Measurements from ENCODE around the gene PLA2G6. TPM values are rescaled to one million over a fixed set of nuclear protein-coding genes. Genes with fewer than 3 reads are reported as not detected.

Gene PLA2G6
- total RNA-seq, 1 donor from 2014 or later: 35.8 TPM

DNA sequence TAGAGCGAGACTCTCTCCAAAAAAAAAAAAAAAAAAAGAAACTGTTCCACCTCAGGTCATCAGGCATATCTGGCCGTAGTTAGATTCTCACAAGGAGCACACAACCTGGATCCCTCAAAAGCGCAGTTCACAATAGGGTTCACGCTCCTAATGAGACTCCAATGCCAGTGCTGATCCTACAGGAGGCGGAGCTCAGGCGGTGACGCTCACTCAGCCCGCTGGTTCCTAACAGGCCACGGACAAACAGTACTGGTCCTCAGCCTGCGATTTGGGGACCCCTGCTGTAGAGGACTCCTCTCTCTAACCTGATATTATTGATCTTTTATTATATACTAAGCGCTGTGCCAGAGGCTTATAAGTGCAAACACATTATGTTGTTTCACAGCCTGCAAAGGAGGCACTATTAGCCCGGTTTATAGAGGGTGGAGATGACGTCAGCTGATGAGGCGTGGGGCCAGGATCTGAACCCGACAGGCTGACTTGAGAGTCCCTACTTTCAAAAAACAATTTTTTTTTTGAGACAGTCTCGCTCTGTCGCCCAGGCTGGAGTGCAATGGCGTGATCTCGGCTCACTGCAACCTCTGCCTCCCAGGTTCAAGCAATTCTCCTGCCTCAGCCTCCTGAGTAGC is 15.3 kb upstream of the PLA2G6 start:
- DNase-seq (ENCODE audit: extremely low spot score in 2 of 2): no peak
- Histone ChIP-seq H3K27ac (peak overlapping the region; percentile 56), H3K4me1 (peaks cover 4% of the 10 kb centered on the region), H3K27me3 (no peaks in the 10 kb centered on the region), H3K4me3 (no peak overlapping the region), H3K36me3 (no peaks in the 10 kb centered on the region), H3K9me3 (no peaks in the 10 kb centered on the region)
- intact Hi-C loops (cut with DNase I): loop anchor here (10.0 kb wide), 1 partner anchor 242 kb away; the partner anchor contains the start of genes C22orf23 and POLR2F
- TF ChIP-seq, protein P1, sequence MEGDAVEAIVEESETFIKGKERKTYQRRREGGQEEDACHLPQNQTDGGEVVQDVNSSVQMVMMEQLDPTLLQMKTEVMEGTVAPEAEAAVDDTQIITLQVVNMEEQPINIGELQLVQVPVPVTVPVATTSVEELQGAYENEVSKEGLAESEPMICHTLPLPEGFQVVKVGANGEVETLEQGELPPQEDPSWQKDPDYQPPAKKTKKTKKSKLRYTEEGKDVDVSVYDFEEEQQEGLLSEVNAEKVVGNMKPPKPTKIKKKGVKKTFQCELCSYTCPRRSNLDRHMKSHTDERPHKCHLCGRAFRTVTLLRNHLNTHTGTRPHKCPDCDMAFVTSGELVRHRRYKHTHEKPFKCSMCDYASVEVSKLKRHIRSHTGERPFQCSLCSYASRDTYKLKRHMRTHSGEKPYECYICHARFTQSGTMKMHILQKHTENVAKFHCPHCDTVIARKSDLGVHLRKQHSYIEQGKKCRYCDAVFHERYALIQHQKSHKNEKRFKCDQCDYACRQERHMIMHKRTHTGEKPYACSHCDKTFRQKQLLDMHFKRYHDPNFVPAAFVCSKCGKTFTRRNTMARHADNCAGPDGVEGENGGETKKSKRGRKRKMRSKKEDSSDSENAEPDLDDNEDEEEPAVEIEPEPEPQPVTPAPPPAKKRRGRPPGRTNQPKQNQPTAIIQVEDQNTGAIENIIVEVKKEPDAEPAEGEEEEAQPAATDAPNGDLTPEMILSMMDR (IDR thresholded peaks at IDR 0.05): no peak
- TF ChIP-seq POLR2A (IDR thresholded peaks at IDR 0.05): no peak
- TF ChIP-seq POLR2AphosphoS5 (IDR thresholded peaks at IDR 0.05; ENCODE audit: insufficient read depth in 1 of 2, low read depth in 1 of 2): no peak

DNA sequence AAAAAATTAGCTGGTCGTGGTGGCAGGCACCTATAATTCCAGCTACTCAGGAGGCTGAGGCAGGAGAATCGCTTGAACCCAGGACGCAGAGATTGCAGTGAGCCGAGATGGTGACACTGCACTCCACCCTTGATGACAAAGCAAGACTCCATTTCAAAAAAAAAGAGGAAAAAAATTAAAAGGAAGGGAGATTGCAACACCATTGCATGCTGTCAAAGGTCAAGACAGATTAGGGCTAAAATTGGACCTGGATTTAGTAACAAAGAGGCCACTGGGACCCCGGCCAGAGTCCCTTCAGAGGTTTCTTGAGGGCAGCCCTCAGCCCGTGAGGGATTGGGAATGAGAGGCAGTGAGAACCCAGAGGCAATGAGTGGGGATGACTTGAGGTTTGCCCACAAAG is 11.9 kb upstream of the PLA2G6 start:
- intact Hi-C loops (cut with DNase I): loop anchor here (10.0 kb wide), 1 partner anchor 239 kb away; the partner anchor contains the start of genes C22orf23 and POLR2F
- no peaks in the 10 kb centered on the region for H3K9me3 ChIP-seq
- no peaks in the 10 kb centered on the region for H3K4me1 ChIP-seq
- no peak for DNase-seq (ENCODE audit: extremely low spot score in 2 of 2)
- H3K27me3 ChIP-seq: no peaks in the 10 kb centered on the region
- H3K27ac ChIP-seq: no peak overlapping the region
- TF ChIP-seq POLR2A (IDR thresholded peaks at IDR 0.05) (no peak), POLR2AphosphoS5 (IDR thresholded peaks at IDR 0.05; ENCODE audit: insufficient read depth in 1 of 2, low read depth in 1 of 2) (peak in 1 of 2 donors; percentile 13)
- TF ChIP-seq, protein P1 (IDR thresholded peaks at IDR 0.05): no peak
- H3K36me3 ChIP-seq: no peaks in the 10 kb centered on the region
- no peak overlapping the region for H3K4me3 ChIP-seq

DNA sequence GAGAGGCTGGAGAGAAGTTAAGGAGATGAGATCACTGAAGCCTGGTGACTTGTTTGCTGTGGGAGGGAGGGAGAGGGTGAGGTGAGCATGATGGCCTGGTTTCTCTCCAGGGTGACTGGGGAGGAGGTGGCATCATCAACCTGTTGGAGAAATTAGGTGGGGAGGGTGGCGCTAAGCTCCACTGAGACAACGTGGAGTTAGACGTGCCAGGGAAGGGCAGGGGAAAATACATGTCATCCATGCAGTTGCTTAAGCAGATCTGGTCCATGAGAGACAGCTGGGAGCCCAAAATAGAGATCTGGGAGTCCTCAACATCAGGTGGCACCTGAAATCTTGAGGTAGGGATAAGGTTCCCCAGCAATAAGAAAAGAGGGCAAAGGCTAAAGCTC is 10.8 kb upstream of the PLA2G6 start:
- H3K36me3 ChIP-seq: no peaks in the 10 kb centered on the region
- no peaks in the 10 kb centered on the region for H3K27me3 ChIP-seq
- no peak overlapping the region for H3K4me3 ChIP-seq
- intact Hi-C loops (cut with DNase I): loop anchor here (10.0 kb wide), 1 partner anchor 238 kb away; the partner anchor contains the start of genes C22orf23 and POLR2F
- H3K4me1 ChIP-seq: no peaks in the 10 kb centered on the region
- H3K27ac ChIP-seq: no peak overlapping the region
- no peaks in the 10 kb centered on the region for H3K9me3 ChIP-seq
- TF ChIP-seq, protein P1 (IDR thresholded peaks at IDR 0.05): no peak
- TF ChIP-seq POLR2AphosphoS5 (IDR thresholded peaks at IDR 0.05; ENCODE audit: insufficient read depth in 1 of 2, low read depth in 1 of 2) (no peak), POLR2A (IDR thresholded peaks at IDR 0.05) (no peak)
- no peak for DNase-seq (ENCODE audit: extremely low spot score in 2 of 2)

DNA sequence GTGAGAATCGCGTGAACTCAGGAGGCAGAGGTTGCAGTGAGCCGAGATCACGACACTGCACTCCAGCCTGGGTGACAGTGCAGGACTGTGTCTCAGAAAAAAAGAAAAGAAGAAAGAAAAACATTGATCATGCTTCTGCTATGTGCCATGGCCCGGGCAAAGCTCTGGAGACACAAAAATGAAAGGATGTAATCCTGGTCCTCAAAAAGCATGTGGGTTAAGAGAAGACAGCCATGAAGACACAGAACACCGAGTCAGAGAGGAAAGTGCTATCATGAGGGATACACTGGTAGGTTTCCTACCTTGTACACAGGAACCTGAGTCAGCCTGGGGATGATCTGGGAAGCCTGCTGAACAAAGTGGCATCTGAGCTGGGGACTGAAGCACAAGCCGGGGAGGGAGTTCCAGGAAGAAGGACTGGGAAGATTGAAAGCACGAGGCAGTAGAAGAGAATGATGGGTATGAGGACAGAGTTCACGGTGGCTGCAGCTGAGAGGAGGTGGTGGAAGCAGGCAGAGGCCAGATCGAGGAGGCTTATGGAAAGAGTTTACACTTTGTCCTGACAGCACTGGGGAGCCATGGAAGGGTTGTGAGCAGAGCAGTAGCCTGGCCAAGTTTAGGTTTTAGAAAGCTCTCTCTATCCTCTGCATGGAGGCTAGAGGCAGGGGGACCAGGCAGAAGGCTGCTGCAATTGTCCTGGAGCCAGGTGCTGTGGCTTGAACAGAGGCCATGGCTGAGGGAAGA is 10.3 kb upstream of the PLA2G6 start:
- no peak for TF ChIP-seq POLR2AphosphoS5 (IDR thresholded peaks at IDR 0.05; ENCODE audit: insufficient read depth in 1 of 2, low read depth in 1 of 2)
- intact Hi-C loops (cut with DNase I): loop anchor here (10.0 kb wide), 1 partner anchor 237 kb away; the partner anchor contains the start of genes C22orf23 and POLR2F
- Histone ChIP-seq H3K4me1 (peaks cover 2% of the 10 kb centered on the region), H3K36me3 (no peaks in the 10 kb centered on the region), H3K27me3 (no peaks in the 10 kb centered on the region), H3K4me3 (no peak overlapping the region), H3K9me3 (no peaks in the 10 kb centered on the region), H3K27ac (no peak overlapping the region)
- no peak for DNase-seq (ENCODE audit: extremely low spot score in 2 of 2)

DNA sequence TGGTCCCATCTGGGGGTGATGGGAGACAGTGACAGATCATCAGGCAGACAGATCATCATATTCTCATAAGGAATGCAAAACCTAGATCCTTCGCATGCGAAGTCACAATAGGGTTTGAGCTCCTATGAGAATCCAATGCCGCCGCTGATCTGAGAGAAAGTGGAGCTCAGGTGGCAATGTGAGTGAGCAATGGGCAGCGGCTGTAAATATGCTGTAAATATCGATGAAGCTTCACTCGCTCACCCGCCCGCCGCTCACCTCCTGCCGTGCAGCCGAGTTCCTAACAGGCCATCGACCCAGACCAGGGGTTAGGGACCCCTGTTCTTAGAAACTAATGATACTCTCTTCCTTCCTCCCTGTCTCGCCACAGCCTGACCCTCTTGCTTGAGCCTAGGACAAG is 9.4 kb upstream of the PLA2G6 start:
- peaks cover 8% of the 10 kb centered on the region for H3K4me1 ChIP-seq
- no peak overlapping the region for H3K27ac ChIP-seq
- no peak overlapping the region for H3K4me3 ChIP-seq
- intact Hi-C loops (cut with DNase I): loop anchor here (10.0 kb wide), 1 partner anchor 236 kb away; the partner anchor contains the start of genes C22orf23 and POLR2F
- no peak for DNase-seq (ENCODE audit: extremely low spot score in 2 of 2)
- no peaks in the 10 kb centered on the region for H3K27me3 ChIP-seq
- H3K36me3 ChIP-seq: no peaks in the 10 kb centered on the region
- no peaks in the 10 kb centered on the region for H3K9me3 ChIP-seq
- TF ChIP-seq POLR2AphosphoS5 (IDR thresholded peaks at IDR 0.05; ENCODE audit: insufficient read depth in 1 of 2, low read depth in 1 of 2): no peak
- TF ChIP-seq, protein P1 (IDR thresholded peaks at IDR 0.05): no peak
